ENCODE data around the gene SMIM10L2A. TPM values are rescaled to one million over a fixed set of nuclear protein-coding genes. Genes with fewer than 3 reads are reported as not detected.
"Not testable (repeated sequence)": the region's sequence is repeated elsewhere in the genome, so short reads cannot be mapped to it uniquely, and the experiment has no call there.

Gene SMIM10L2A
- total and polyA plus RNA-seq, 4 donors, result 11.0 to 47.0 (median 28.0) TPM

DNA sequence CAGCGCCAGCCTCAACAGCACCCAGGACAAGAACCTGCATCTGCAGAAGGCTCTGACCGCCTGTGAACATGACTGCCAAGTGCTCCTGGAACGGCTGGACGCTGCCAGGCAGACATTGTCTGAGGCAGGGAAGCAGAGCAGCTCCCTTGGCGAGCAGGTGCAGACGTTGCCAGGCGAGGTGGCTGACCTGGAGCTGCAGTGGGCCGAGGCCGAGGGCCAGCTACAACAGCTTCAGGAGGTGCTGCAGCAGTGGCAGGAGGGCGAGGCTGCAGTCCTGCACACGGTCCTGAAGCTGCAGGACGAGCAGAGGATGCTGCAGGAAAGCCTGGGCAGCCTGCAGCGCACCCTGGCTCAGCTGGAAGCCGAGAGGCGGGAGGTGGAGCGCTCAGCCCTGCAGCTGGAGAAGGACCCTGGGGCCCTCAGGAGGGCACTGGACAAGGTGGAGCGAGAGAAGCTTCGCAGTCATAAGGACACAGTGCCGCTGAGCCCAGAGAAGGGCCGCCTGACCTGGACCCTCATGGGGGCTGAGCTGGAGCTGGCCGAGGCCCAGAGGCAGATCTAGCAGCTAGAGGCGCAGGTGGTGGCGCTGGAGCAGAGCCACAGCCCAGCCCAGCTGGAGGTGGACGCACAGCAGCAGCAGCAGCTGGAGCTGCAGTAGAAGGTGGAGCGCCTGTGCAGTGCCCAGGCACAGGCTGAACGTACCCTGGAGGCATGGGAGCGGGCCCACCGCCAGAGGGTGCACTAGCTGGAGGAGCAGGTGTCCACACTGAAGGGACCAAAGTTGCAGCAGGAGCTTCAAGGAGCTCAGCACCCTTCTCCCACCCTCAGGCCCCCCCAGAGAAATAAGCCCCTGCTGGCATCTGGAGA is 16.4 kb downstream of the SMIM10L2A start:
- Histone ChIP-seq H3K9me3 (ENCODE audit: control insufficient read depth, insufficient read depth, low read length) (peaks cover 2% of the 10 kb centered on the region), H3K4me1 (ENCODE audit: control insufficient read depth, insufficient read depth, low read length) (peaks cover 2% of the 10 kb centered on the region), H3K4me3 (ENCODE audit: low read depth, low read length) (no peak overlapping the region), H3K27me3 (ENCODE audit: control insufficient read depth, insufficient read depth, low read length) (no peaks in the 10 kb centered on the region), H3K36me3 (ENCODE audit: control insufficient read depth, insufficient read depth, low read length) (no peaks in the 10 kb centered on the region), H3K27ac (ENCODE audit: low read depth, low read length) (no peak overlapping the region)
- WGBS (ENCODE audit: insufficient coverage), result 82% methylated on average over 28 of the region's 28 CpGs
- DNase-seq (ENCODE audit: low read depth in 4 of 6, low spot score in 6 of 6), result no peak

DNA sequence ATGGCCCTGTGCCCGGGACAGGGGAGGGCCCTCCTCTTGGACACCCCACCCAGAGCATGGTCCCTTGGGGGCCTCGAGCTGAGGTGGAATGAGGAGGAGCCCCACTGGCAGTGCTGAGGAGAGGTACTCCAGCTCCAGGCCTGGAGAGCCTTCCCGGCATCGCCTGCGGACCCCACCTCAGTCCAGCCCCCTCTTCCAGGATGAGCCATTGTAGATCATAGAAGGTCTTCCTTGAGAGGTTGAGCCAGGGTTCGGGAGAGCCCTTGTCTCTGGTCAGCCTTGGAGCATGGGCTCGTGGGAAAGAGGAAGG is 16.9 kb downstream of the SMIM10L2A start:
- no peak overlapping the region for H3K4me3 ChIP-seq (ENCODE audit: low read depth, low read length)
- H3K4me1 ChIP-seq (ENCODE audit: control insufficient read depth, insufficient read depth, low read length), result peaks cover 2% of the 10 kb centered on the region
- H3K36me3 ChIP-seq (ENCODE audit: control insufficient read depth, insufficient read depth, low read length), result no peaks in the 10 kb centered on the region
- H3K9me3 ChIP-seq (ENCODE audit: control insufficient read depth, insufficient read depth, low read length), result peaks cover 2% of the 10 kb centered on the region
- no peak overlapping the region for H3K27ac ChIP-seq (ENCODE audit: low read depth, low read length)
- H3K27me3 ChIP-seq (ENCODE audit: control insufficient read depth, insufficient read depth, low read length), result no peaks in the 10 kb centered on the region
- DNase-seq (ENCODE audit: low read depth in 4 of 6, low spot score in 6 of 6), result no peak
- 78% methylated on average over 3 of the region's 7 CpGs for WGBS (ENCODE audit: insufficient coverage)

DNA sequence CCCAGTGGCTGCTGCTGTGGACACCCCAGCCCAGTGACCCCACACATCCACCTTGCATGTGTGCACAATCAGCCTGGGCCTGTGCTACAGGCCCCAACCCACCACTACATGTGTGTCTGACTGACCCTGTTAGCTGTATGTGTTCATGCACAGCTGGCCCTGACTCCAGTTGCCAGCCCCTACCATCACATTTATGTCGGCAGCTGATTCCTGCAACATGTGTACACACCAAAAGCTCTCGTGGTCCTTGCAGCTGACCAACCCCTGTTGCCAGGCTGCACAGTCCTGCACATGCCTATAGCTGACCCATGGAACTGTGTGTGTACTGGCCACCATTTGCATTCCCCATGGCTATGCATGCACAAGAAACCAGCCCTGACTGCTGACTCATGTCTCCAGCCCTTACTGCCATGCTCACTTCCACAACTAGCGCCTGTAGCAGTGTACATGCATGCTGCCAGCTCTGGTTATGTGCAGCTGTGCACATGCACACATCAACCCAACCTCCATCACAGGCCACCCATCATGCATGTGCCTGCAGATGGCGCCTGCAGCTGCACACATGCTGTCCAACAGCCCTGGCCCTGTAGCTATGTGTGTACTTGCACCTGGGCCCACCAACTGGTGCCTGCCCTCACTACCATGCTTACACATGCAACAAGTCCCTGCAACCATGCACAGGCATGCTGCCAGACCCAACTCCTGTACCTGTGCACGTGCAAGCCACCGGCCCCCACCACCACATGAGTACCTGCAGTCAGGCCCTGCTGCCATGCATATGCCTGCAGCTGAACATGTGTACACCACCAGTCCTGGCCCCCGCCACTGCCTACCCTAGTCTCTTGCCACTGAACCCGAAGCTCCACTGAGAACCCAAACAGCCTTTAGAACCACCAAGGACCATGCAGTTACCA is 28.1 kb downstream of the SMIM10L2A start:
- Histone ChIP-seq H3K27ac (ENCODE audit: low read depth, low read length) (no peak overlapping the region), H3K27me3 (ENCODE audit: control insufficient read depth, insufficient read depth, low read length) (no peaks in the 10 kb centered on the region), H3K9me3 (ENCODE audit: control insufficient read depth, insufficient read depth, low read length) (no peaks in the 10 kb centered on the region), H3K4me3 (ENCODE audit: low read depth, low read length) (no peak overlapping the region), H3K36me3 (ENCODE audit: control insufficient read depth, insufficient read depth, low read length) (no peaks in the 10 kb centered on the region), H3K4me1 (ENCODE audit: control insufficient read depth, insufficient read depth, low read length) (no peaks in the 10 kb centered on the region)
- no peak for DNase-seq (ENCODE audit: low read depth in 4 of 6, low spot score in 6 of 6)
- WGBS (ENCODE audit: insufficient coverage), result 69% methylated on average over 8 of the region's 8 CpGs

DNA sequence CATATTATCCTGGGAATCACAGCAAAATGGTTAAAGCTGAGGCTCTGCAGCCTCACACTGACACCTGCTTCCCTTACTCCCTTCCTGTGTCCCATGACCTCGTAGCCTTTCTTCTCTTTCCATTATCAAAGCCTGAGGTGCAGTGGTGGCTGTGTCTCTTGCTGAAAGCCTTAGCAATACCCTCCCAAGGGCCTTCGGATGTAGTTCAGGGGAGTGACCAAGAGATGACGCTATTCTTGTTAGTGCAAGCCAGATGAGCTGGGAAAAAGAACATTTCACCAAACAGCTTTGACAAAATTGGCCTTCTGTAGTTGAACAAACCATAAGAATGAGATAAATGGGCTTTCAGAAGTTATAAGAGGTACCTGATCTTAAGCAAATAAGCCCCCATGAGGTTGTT is 31.6 kb downstream of the SMIM10L2A start:
- Histone ChIP-seq H3K4me3 (ENCODE audit: low read depth, low read length) (no peak overlapping the region), H3K27me3 (ENCODE audit: control insufficient read depth, insufficient read depth, low read length) (no peaks in the 10 kb centered on the region), H3K9me3 (ENCODE audit: control insufficient read depth, insufficient read depth, low read length) (no peaks in the 10 kb centered on the region), H3K36me3 (ENCODE audit: control insufficient read depth, insufficient read depth, low read length) (no peaks in the 10 kb centered on the region), H3K27ac (ENCODE audit: low read depth, low read length) (no peak overlapping the region), H3K4me1 (ENCODE audit: control insufficient read depth, insufficient read depth, low read length) (no peaks in the 10 kb centered on the region)
- no peak for DNase-seq (ENCODE audit: low read depth in 4 of 6, low spot score in 6 of 6)
- no CpG with 5 or more reads among the region's 3 CpGs for WGBS (ENCODE audit: insufficient coverage)

DNA sequence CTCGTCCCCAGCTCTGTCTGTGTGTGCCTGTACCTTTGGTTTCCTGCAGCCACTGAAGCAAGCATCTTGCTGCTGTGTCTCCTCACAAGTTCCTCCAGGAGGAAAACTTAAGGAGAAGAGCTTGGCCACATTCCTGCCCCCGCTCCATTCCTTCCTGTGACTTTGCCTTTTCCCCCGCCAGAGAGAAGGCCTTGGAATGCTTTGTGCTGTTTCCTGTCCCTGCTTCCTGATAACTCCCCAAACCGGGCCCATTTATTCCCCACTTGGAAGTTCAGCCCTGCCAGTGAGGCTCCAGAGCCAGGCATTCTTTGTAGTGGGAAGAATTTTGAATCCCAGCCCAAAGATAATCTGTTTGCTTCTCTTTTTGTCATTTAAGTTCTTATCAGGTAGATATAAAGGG is 33.1 kb downstream of the SMIM10L2A start:
- Histone ChIP-seq H3K4me3 (ENCODE audit: low read depth, low read length) (no peak overlapping the region), H3K36me3 (ENCODE audit: control insufficient read depth, insufficient read depth, low read length) (no peaks in the 10 kb centered on the region), H3K27ac (ENCODE audit: low read depth, low read length) (no peak overlapping the region), H3K27me3 (ENCODE audit: control insufficient read depth, insufficient read depth, low read length) (no peaks in the 10 kb centered on the region), H3K4me1 (ENCODE audit: control insufficient read depth, insufficient read depth, low read length) (no peaks in the 10 kb centered on the region), H3K9me3 (ENCODE audit: control insufficient read depth, insufficient read depth, low read length) (no peaks in the 10 kb centered on the region)
- no peak for DNase-seq (ENCODE audit: low read depth in 4 of 6, low spot score in 6 of 6)
- 41% methylated on average over 3 of the region's 4 CpGs for WGBS (ENCODE audit: insufficient coverage)

DNA sequence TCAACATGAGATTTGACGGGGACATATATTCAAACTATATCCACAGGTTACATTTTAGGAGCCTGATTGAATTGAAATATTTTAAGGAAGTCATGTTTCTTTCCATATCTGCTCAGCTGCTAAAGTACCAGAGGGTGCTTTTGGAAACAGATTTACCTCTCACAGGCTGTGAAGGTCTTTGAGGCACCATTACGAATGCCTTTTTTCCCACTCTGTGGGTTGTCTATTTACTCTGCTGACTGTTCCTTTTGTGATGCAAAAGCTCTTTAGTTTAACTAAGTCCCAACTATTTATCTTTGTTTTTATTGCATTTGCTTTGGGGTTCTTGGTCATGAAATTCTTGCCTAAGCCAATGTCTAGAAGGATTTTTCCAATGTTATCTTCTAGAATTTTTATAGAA is 40.0 kb downstream of the SMIM10L2A start:
- not testable (repeated sequence) for H3K27me3 ChIP-seq (ENCODE audit: control insufficient read depth, insufficient read depth, low read length); H3K4me1 ChIP-seq (ENCODE audit: control insufficient read depth, insufficient read depth, low read length); H3K36me3 ChIP-seq (ENCODE audit: control insufficient read depth, insufficient read depth, low read length); H3K4me3 ChIP-seq (ENCODE audit: low read depth, low read length); DNase-seq (ENCODE audit: low read depth in 4 of 6, low spot score in 6 of 6); H3K9me3 ChIP-seq (ENCODE audit: control insufficient read depth, insufficient read depth, low read length); H3K27ac ChIP-seq (ENCODE audit: low read depth, low read length)
- no CpG with 5 or more reads among the region's 2 CpGs for whole genome bisulfite sequencing (ENCODE audit: insufficient coverage)

DNA sequence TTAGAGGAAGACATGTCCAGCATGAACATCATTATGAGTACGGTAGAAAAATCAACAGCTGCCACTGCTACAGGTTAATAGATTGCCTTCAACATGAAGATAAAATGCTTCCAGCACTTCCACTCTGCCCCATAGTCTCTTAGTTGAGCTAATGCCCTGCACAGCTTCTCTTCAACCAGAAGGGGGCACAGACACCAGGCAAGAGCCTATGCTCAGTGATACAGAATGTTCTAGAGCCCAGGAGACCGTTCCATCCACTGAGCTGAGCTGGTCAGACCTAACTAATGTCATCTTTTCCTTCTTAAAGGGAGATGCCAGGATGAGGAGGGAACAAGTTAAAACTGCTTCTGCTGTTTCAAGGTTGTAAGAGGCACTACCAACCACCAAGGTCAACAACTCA is 42.2 kb downstream of the SMIM10L2A start:
- no peaks in the 10 kb centered on the region for H3K9me3 ChIP-seq (ENCODE audit: control insufficient read depth, insufficient read depth, low read length)
- 83% methylated on average over 1 of the region's 2 CpGs for WGBS (ENCODE audit: insufficient coverage)
- H3K36me3 ChIP-seq (ENCODE audit: control insufficient read depth, insufficient read depth, low read length), result no peaks in the 10 kb centered on the region
- H3K4me3 ChIP-seq (ENCODE audit: low read depth, low read length), result no peak overlapping the region
- H3K4me1 ChIP-seq (ENCODE audit: control insufficient read depth, insufficient read depth, low read length), result no peaks in the 10 kb centered on the region
- DNase-seq (ENCODE audit: low read depth in 4 of 6, low spot score in 6 of 6), result no peak
- no peak overlapping the region for H3K27ac ChIP-seq (ENCODE audit: low read depth, low read length)
- H3K27me3 ChIP-seq (ENCODE audit: control insufficient read depth, insufficient read depth, low read length), result no peaks in the 10 kb centered on the region

DNA sequence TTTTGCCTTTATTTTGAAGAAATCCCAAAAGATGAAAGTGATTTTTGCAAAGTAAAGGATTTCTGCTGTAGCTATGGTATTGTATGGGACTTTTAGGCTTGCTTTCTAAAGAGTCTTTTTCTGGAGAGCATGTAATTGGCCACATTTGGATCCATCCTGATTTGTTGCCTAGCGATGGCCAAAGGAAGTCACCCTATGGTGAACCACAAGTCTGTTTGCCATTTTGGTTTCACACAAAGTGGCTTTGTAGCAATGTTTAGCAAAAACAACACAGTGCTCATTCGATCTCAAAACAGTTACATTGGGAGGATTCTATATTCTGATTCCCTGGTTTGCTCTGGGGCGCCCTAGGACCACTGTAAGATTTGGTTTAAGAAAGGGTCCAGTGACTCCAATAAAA is 54.6 kb downstream of the SMIM10L2A start:
- Histone ChIP-seq H3K36me3 (ENCODE audit: control insufficient read depth, insufficient read depth, low read length) (no peaks in the 10 kb centered on the region), H3K27ac (ENCODE audit: low read depth, low read length) (no peak overlapping the region), H3K27me3 (ENCODE audit: control insufficient read depth, insufficient read depth, low read length) (no peaks in the 10 kb centered on the region), H3K4me3 (ENCODE audit: low read depth, low read length) (no peak overlapping the region), H3K9me3 (ENCODE audit: control insufficient read depth, insufficient read depth, low read length) (no peaks in the 10 kb centered on the region), H3K4me1 (ENCODE audit: control insufficient read depth, insufficient read depth, low read length) (no peaks in the 10 kb centered on the region)
- WGBS (ENCODE audit: insufficient coverage), result 79% methylated on average over 2 of the region's 3 CpGs
- no peak for DNase-seq (ENCODE audit: low read depth in 4 of 6, low spot score in 6 of 6)

DNA sequence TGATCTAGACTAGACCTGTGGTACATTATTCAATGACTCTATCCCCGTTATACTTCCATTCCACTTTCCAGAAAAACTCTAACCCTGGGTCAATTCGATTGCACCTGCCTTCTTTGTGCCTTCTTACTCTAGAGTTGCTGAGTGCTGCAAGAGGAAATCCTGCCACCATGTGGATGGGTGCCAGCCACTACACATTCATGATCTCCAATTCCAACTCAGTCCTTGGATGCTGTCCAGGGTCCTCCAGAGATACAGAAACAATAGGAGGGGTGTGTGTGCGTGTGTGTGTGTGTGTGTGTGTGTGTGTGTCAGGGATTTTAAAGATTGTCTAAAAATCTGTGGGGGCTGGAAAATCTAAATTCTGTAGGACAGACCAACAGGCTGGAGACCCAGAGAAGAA is 55.8 kb downstream of the SMIM10L2A start:
- Histone ChIP-seq H3K27ac (ENCODE audit: low read depth, low read length) (no peak overlapping the region), H3K27me3 (ENCODE audit: control insufficient read depth, insufficient read depth, low read length) (no peaks in the 10 kb centered on the region), H3K9me3 (ENCODE audit: control insufficient read depth, insufficient read depth, low read length) (no peaks in the 10 kb centered on the region), H3K4me3 (ENCODE audit: low read depth, low read length) (no peak overlapping the region), H3K36me3 (ENCODE audit: control insufficient read depth, insufficient read depth, low read length) (no peaks in the 10 kb centered on the region), H3K4me1 (ENCODE audit: control insufficient read depth, insufficient read depth, low read length) (no peaks in the 10 kb centered on the region)
- 24% methylated on average over 2 of the region's 3 CpGs for WGBS (ENCODE audit: insufficient coverage)
- DNase-seq (ENCODE audit: low read depth in 4 of 6, low spot score in 6 of 6), result peak; percentile 12 to 88 (median 50)
